Keratinocyte (primary cell): ENCODE data around the gene ACTR5. TPM values are rescaled to one million over a fixed set of nuclear protein-coding genes. Genes with fewer than 3 reads are reported as not detected.

ENCODE experiments used
- DNase-seq: peaks from one replicate; pipeline ENCODE4 v3.0.0-alpha.2; 2011; ENCODE audit warnings: low read depth, missing footprints, low spot score
- FAIRE-seq: peaks from 2 replicates; lab custom pipeline; 2011; peaks lifted over from hg19 to GRCh38; lab: Jason Lieb, UNC
- H2AFZ ChIP-seq: 2 replicates; pipeline ENCODE4 v1.6.0; 2012; ENCODE audit warnings: low read length, control low read depth, inconsistent platforms; ENCODE audit not compliant: control insufficient read depth
- H3K27ac ChIP-seq: 2 replicates; pipeline ENCODE4 v1.5.1; 2011; ENCODE audit warnings: low read length; ENCODE audit not compliant: control insufficient read depth, insufficient read depth
- H3K27me3 ChIP-seq: 3 replicates; pipeline ENCODE4 v1.6.0; 2011; ENCODE audit warnings: low read length; ENCODE audit not compliant: control insufficient read depth, insufficient read depth; ENCODE audit errors: extremely low read depth
- H3K36me3 ChIP-seq, 2 experiments: 2 replicates in 1 of 2; 3 replicates in 1 of 2; pipeline ENCODE4 v1.5.1; 2011; ENCODE audit warnings: low read length in 2 of 2, mild to moderate bottlenecking in 1 of 2; ENCODE audit not compliant: control insufficient read depth in 2 of 2, insufficient read depth in 2 of 2; ENCODE audit errors: extremely low read depth in 1 of 2
- H3K4me1 ChIP-seq: 3 replicates; pipeline ENCODE4 v1.5.1; 2011; ENCODE audit warnings: low read length; ENCODE audit not compliant: control insufficient read depth, insufficient read depth; ENCODE audit errors: extremely low read depth
- H3K4me2 ChIP-seq: 3 replicates; pipeline ENCODE4 v1.6.0; 2011; ENCODE audit warnings: low read depth, low read length; ENCODE audit not compliant: control insufficient read depth, insufficient read depth; ENCODE audit errors: extremely low read depth
- H3K4me3 ChIP-seq, 3 experiments: fragments of 200-600 bp in 1 of 3; sonication (generic) in 1 of 3; 2 replicates in 2 of 3; 3 replicates in 1 of 3; pipeline ENCODE4 v1.5.1; 2011 to 2016; ENCODE audit warnings: low read length in 3 of 3, mild to moderate bottlenecking in 3 of 3, control low read depth in 2 of 3, inconsistent platforms in 1 of 3, low read depth in 1 of 3, mixed read lengths in 1 of 3, mixed run types in 1 of 3, moderate library complexity in 1 of 3; ENCODE audit not compliant: control insufficient read depth in 2 of 3, insufficient read depth in 2 of 3; ENCODE audit errors: extremely low read depth in 1 of 3
- H3K79me2 ChIP-seq: 2 replicates; pipeline ENCODE4 v1.6.0; 2012; ENCODE audit warnings: low read length; ENCODE audit not compliant: control insufficient read depth, insufficient read depth
- H3K9ac ChIP-seq: 3 replicates; pipeline ENCODE4 v1.6.0; 2011; ENCODE audit warnings: low read length; ENCODE audit not compliant: control insufficient read depth, insufficient read depth; ENCODE audit errors: extremely low read depth
- H3K9me1 ChIP-seq: 3 replicates; pipeline ENCODE4 v1.6.0; 2011; ENCODE audit warnings: low read length; ENCODE audit not compliant: control insufficient read depth, insufficient read depth; ENCODE audit errors: extremely low read depth
- H3K9me3 ChIP-seq: 2 replicates; pipeline ENCODE4 v1.5.1; 2012; ENCODE audit warnings: low read depth, low read length; ENCODE audit not compliant: control insufficient read depth
- H4K20me1 ChIP-seq: 3 replicates; pipeline ENCODE4 v1.6.0; 2011; ENCODE audit warnings: low read length; ENCODE audit not compliant: control insufficient read depth, insufficient read depth; ENCODE audit errors: extremely low read depth
- EZH2 ChIP-seq: IDR thresholded peaks from one replicate; pipeline ENCODE4 v1.6.1; 2012; ENCODE audit warnings: inconsistent platforms, mild to moderate bottlenecking, low read length, moderate library complexity
- dilution Hi-C: fragments of 300-500 bp; cut with MboI; formaldehyde crosslinking; loops from one replicate; pipeline ENCODE4 v1.7.0; 2020; ENCODE audit warnings: low sequenced_read_pairs; ENCODE audit not compliant: extremely low pct_ligation_motif_present
- polyA plus RNA-seq, 5 experiments: library from polyadenylated mRNA; depleted of rRNA in 3 of 5; stranded (reverse) in 3 of 5; stranded (forward) in 1 of 5; unstranded in 1 of 5; fragments of >200 nt; gene quantifications; 1 replicate in 1 of 5; 2 replicates in 3 of 5; 3 replicates in 1 of 5; pipeline versions ENCODE4 v1.2.1 to v1.2.3, GENCODE V29; 2011 to 2012; ENCODE audit warnings: missing spikeins in 2 of 5, low read depth in 1 of 5, low replicate concordance in 1 of 5
- TF ChIP-seq, protein P1 (sequence below), 3 experiments: IDR thresholded peaks in 1 of 3; conservative IDR thresholded peaks in 1 of 3; optimal IDR thresholded peaks in 1 of 3; 2 replicates in 2 of 3; 3 replicates in 1 of 3; pipeline versions ENCODE3 to v1.5.1; 2011; ENCODE audit warnings: low read length in 3 of 3, mild to moderate bottlenecking in 3 of 3, moderate library complexity in 2 of 3, control low read depth in 1 of 3, inconsistent platforms in 1 of 3; ENCODE audit not compliant: insufficient read depth in 2 of 3; ENCODE audit errors: extremely low read depth in 1 of 3

ACTR5 gene
- polyA plus RNA-seq, 1 donor (not counting 4 experiments of a cell fraction or from before 2014, with no cell fraction given) = 9.7 TPM

DNA sequence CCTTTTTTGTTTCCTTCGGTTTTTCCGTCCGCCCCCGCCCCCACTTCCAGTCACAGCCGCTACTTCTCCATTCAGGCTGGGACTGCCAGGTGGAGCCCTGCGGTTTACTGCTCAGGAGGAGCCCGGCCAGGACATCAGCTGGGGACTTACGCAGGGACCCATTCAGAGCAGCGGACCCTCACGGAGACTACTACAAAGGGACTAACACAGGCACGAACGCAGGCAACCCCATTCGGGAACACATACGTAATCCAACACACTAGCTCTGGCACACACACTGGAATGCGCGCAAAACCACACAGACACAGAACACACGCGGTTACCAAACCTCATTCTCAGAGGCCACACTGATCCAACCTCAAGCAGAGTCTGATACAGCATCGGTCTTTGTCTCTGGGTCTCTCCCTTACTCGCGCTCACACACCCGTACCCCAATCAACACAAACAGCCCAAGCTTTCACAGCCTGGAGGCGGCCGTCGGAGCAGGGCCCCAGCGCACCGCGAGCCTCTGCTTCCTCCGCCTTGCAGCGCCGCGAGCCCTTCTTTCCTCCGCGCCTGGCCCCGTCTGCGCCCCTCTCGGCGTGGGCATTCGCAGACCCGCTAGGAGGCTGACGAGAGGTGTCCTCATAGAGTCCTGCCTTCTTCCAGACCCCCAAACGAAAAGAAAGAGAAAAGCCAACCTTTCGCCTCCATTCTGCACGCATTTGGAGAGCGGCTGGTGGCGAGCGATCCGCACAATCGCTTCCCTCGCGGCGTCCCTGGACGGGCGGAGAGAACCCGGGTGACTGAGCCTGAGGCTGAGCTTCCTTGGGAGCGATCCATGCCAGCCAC lies 25.0 kb upstream of the ACTR5 start:
- Histone ChIP-seq H3K4me1 (no peaks in the 10 kb centered on the region), H3K9me1 (no peaks in the 10 kb centered on the region), H3K9me3 (peaks cover 2% of the 10 kb centered on the region), H2AFZ (no peak overlapping the region), H4K20me1 (peaks cover 5% of the 10 kb centered on the region), H3K27me3 (peaks cover 93% of the 10 kb centered on the region), H3K4me2 (no peak overlapping the region), H3K4me3 (no peak overlapping the region), H3K27ac (no peak overlapping the region), H3K79me2 (no peaks in the 10 kb centered on the region), H3K36me3 (no peaks in the 10 kb centered on the region), H3K9ac (no peak overlapping the region)
- FAIRE-seq (no peak), DNase-seq (no peak)
- dilution Hi-C loops = no loop called here
- peak; percentile 93 for TF ChIP-seq EZH2
- TF ChIP-seq, protein P1, sequence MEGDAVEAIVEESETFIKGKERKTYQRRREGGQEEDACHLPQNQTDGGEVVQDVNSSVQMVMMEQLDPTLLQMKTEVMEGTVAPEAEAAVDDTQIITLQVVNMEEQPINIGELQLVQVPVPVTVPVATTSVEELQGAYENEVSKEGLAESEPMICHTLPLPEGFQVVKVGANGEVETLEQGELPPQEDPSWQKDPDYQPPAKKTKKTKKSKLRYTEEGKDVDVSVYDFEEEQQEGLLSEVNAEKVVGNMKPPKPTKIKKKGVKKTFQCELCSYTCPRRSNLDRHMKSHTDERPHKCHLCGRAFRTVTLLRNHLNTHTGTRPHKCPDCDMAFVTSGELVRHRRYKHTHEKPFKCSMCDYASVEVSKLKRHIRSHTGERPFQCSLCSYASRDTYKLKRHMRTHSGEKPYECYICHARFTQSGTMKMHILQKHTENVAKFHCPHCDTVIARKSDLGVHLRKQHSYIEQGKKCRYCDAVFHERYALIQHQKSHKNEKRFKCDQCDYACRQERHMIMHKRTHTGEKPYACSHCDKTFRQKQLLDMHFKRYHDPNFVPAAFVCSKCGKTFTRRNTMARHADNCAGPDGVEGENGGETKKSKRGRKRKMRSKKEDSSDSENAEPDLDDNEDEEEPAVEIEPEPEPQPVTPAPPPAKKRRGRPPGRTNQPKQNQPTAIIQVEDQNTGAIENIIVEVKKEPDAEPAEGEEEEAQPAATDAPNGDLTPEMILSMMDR (optimal IDR thresholded peaks at IDR 0.05 in 1 of 3, IDR thresholded peaks at IDR 0.05 in 1 of 3, conservative IDR thresholded peaks at IDR 0.05 in 1 of 3; ENCODE audit: extremely low read depth in 1 of 3, insufficient read depth in 2 of 3, low read length in 3 of 3) = no peak

DNA sequence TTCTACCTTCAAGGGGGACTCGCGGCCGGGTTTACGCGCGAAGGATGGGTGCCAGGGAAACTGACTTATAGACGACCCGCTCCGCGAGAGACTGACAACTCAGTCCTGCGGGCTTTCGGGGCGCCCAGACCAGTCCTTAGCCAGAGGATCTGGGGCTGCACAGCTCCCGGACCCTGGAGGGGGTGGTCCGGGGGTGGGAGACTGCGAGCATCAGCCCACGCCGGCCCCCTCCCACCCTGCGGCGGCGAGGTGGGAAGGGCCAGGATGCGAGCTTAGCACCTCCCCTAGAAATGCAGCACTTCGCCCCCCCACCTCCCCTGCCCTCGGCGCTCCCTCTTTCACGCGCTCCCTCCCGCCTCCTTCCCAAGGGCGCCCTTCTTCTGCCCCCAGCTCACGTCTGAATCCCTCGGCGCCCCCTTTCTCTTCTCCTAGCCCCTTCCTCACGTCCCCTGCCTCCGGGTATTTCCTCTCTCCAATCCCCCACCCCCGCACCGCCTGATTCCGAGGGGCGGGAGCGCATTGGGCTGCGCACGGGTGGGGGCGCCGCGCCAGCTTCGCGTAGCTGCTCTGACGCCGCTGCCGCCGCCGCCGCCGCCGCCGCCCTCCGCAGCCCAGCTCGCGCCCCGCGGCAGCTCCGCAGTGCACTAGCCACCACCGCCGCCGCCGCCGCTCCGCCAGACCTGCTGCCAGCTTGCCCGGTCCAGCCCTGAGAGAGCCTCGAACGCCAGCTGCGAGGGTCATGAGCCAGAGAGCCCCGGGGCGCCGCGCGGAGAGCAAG lies 24.2 kb upstream of the ACTR5 start, which contains the start of gene SLC32A1:
TSS of gene SLC32A1 (plus strand) at position 639 of the 778 bp plus-strand sequence. CDS start 239 bp downstream, outside the sequence.
- Histone ChIP-seq H2AFZ (no peak within 1 kb of the TSS), H3K9ac (no peak within 1 kb of the TSS), H3K4me1 (no peaks in the 10 kb centered on the region), H3K27me3 (peaks cover 99% of the 10 kb centered on the region), H3K4me2 (no peak within 1 kb of the TSS), H3K9me1 (no peaks in the 10 kb centered on the region), H3K27ac (no peak within 1 kb of the TSS), H3K79me2 (no peaks in the 10 kb centered on the region), H3K4me3 (no peak within 1 kb of the TSS), H3K9me3 (peaks cover 2% of the 10 kb centered on the region), H4K20me1 (peaks cover 5% of the 10 kb centered on the region), H3K36me3 (no peaks in the 10 kb centered on the region)
- no peak for DNase-seq
- dilution Hi-C loops = no loop called here
- FAIRE-seq = no peak
- TF ChIP-seq, protein P1 (optimal IDR thresholded peaks at IDR 0.05 in 1 of 3, IDR thresholded peaks at IDR 0.05 in 1 of 3, conservative IDR thresholded peaks at IDR 0.05 in 1 of 3; ENCODE audit: extremely low read depth in 1 of 3, insufficient read depth in 2 of 3, low read length in 3 of 3) = no peak
- TF ChIP-seq EZH2 = peak; percentile 2
